SH-SY5Y (cell line): ENCODE measurements around the gene TMED3.

ENCODE experiments used
- GATA2 ChIP-seq: IDR thresholded peaks from 2 replicates; pipeline ENCODE4 v1.6.1; 2011; ENCODE audit warnings: mild to moderate bottlenecking, low read depth, low read length
- GATA3 ChIP-seq: IDR thresholded peaks from 2 replicates; pipeline ENCODE4 v1.6.1; 2011; ENCODE audit warnings: low read depth, mild to moderate bottlenecking, low read length, moderate library complexity

DNA sequence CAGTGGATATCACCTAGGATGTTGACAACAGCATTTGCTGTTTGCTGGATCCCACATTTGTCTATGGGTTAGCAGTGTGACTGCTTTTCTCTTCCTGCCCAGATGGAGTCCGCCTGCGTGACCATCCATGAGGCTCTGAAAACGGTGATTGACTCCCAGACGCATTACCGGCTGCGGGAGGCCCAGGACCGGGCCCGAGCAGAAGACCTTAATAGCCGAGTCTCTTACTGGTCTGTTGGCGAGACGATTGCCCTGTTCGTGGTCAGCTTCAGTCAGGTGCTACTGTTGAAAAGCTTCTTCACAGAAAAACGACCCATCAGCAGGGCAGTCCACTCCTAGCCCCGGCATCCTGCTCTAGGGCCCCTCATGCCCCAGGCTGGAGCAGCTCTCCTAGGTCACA, 11.0 kb downstream of the TMED3 start:
- TF ChIP-seq GATA2 (no peak), GATA3 (no peak)
